A673 (cell line): ENCODE measurements around the gene CEACAM5.

Source experiments
- EZH2 ChIP-seq: fragments of 200-600 bp; sonication (generic); IDR thresholded peaks from 2 replicates; pipeline ENCODE4 v1.6.1; 2017; ENCODE audit warnings: borderline replicate concordance, low read depth, mild to moderate bottlenecking, mixed read lengths, antibody characterized with exemption, low read length; ENCODE audit not compliant: poor library complexity, severe bottlenecking
- TF ChIP-seq, protein P1 (sequence below): fragments of 300-800, 200-600 bp; sonication (generic); conservative IDR thresholded peaks from 2 replicates; pipeline ENCODE4 v1.5.1; 2017; ENCODE audit warnings: low read depth, mild to moderate bottlenecking, antibody characterized with exemption, low read length, moderate library complexity, mixed read lengths

DNA sequence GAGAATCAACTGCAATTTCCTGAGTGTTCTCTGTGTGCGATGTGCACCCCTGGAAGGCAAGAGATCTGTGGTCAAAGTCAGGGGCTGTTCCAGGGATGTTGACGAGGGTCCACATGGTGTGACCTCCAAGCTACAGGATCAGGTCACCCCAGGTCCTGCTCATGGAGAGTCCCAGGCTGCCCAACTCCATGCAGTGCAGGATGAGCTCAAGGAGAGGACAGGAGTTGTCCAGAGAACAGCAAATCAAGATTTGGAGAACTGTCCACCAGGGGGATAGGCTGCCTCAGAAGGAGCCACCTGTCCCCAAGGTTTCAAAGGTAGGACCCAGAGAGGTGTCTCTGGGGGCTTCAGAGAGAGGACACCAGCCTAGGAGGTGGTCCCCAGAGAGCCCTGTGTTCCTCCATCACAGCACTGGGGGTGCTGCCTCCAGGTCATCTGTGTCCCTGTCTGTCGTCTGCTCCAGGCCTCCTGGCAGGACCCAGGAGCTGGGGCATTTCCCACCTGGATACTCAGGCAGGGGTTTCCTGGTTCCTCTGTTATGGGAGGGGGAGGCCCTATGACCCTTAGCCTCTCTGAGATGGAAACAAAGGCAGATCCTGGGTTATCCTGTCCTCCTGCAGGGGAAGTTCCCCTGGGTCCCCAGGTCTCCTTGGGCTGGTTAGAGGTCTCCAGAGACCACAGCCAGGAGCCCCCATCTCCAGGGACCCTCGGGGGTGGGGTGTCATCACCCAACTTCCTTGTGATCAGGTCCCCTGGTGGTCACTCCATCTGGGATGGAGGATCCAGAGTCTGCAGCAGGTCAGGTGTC, 18.2 kb upstream of the CEACAM5 start:
- TF ChIP-seq, protein P1, sequence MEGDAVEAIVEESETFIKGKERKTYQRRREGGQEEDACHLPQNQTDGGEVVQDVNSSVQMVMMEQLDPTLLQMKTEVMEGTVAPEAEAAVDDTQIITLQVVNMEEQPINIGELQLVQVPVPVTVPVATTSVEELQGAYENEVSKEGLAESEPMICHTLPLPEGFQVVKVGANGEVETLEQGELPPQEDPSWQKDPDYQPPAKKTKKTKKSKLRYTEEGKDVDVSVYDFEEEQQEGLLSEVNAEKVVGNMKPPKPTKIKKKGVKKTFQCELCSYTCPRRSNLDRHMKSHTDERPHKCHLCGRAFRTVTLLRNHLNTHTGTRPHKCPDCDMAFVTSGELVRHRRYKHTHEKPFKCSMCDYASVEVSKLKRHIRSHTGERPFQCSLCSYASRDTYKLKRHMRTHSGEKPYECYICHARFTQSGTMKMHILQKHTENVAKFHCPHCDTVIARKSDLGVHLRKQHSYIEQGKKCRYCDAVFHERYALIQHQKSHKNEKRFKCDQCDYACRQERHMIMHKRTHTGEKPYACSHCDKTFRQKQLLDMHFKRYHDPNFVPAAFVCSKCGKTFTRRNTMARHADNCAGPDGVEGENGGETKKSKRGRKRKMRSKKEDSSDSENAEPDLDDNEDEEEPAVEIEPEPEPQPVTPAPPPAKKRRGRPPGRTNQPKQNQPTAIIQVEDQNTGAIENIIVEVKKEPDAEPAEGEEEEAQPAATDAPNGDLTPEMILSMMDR, result 0 out of 2 replicates have a peak, but pooled peaks have one; percentile 11
- no peak for TF ChIP-seq EZH2
